PC-3 (cell line): ENCODE data around the gene EDNRB.

Experiments
- EZH2 ChIP-seq: fragments of 300-600 bp; sonication (generic); IDR thresholded peaks from one replicate; pipeline ENCODE4 v1.6.1; 2017; ENCODE audit warnings: antibody characterized with exemption, mild to moderate bottlenecking, low read length; ENCODE audit not compliant: unreplicated experiment
- TF ChIP-seq, protein P1 (sequence below): fragments of 300-600 bp; sonication (generic); conservative IDR thresholded peaks from 2 replicates; pipeline ENCODE4 v1.5.1; 2017; ENCODE audit warnings: antibody characterized with exemption, low read depth, mild to moderate bottlenecking, low read length

DNA sequence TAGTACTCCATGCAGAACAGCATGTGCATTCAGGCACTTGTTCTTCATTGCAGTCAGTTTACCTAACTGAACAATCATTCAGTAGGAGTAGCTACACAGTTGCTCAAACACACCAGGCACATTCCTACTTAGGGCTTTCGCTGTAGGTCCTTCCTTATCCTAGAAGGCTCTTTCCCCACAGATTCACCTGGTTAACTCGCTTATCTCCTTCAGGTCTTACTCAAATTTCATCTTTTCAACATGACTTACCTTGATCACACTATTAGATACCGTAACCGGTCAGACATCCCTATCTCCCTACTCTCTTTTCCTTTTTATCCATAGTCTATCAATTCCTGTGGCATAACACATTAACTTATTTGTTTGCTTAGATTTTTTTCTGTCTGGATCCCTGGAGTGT lies 14.6 kb downstream of the EDNRB start:
- TF ChIP-seq, protein P1, sequence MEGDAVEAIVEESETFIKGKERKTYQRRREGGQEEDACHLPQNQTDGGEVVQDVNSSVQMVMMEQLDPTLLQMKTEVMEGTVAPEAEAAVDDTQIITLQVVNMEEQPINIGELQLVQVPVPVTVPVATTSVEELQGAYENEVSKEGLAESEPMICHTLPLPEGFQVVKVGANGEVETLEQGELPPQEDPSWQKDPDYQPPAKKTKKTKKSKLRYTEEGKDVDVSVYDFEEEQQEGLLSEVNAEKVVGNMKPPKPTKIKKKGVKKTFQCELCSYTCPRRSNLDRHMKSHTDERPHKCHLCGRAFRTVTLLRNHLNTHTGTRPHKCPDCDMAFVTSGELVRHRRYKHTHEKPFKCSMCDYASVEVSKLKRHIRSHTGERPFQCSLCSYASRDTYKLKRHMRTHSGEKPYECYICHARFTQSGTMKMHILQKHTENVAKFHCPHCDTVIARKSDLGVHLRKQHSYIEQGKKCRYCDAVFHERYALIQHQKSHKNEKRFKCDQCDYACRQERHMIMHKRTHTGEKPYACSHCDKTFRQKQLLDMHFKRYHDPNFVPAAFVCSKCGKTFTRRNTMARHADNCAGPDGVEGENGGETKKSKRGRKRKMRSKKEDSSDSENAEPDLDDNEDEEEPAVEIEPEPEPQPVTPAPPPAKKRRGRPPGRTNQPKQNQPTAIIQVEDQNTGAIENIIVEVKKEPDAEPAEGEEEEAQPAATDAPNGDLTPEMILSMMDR: no peak
- no peak for TF ChIP-seq EZH2
